Ovary (tissue), 9 donors: ENCODE results near the gene CALHM3. TPM values are rescaled to one million over a fixed set of nuclear protein-coding genes. Genes with fewer than 3 reads are reported as not detected.
A peak's percentile ranks its signal among the peaks of the same experiment; 100 is the strongest.

Source experiments
- DNase-seq, 5 donors: peaks; one replicate each; pipeline ENCODE4 v3.0.0-alpha.2; 2019 to 2020
- H3K27ac ChIP-seq, 2 donors: fragments of 200-600 bp; one replicate each; pipeline versions ENCODE4 v1.5.1 to v1.8.0; 2019 to 2022
- H3K27me3 ChIP-seq: fragments of 200-600 bp; one replicate; pipeline ENCODE4 v1.8.0; 2022
- H3K36me3 ChIP-seq: fragments of 200-600 bp; sonication (generic); one replicate; pipeline ENCODE4 v1.5.1; 2019
- H3K4me1 ChIP-seq: one replicate; pipeline ENCODE4 v1.8.1; 2013; ENCODE audit warnings: mild to moderate bottlenecking, moderate library complexity; ENCODE audit not compliant: insufficient read depth
- H3K4me3 ChIP-seq: fragments of 200-600 bp; sonication (generic); one replicate; pipeline ENCODE4 v1.5.1; 2017
- H3K9me3 ChIP-seq, 2 donors: fragments of 200-600 bp in 1 of 2; sonication (generic) in 1 of 2; one replicate each; pipeline versions ENCODE4 v1.5.1 to v1.8.1; 2013 to 2019; ENCODE audit warnings: mild to moderate bottlenecking in 1 of 2, moderate library complexity in 1 of 2
- EP300 ChIP-seq: sonication (generic); formaldehyde crosslinking; IDR thresholded peaks from one replicate; pipeline ENCODE4 v1.6.1; 2017; ENCODE audit warnings: antibody characterized with exemption
- POLR2A ChIP-seq: fragments of 450-650 bp; IDR thresholded peaks from one replicate; pipeline ENCODE4 v1.6.1; 2017; ENCODE audit warnings: antibody characterized with exemption, mild to moderate bottlenecking, moderate library complexity
- WGBS, 3 donors: extraction: QIAGEN DNeasy Blood & Tissue Kit in 1 of 3; methylation state at CpG; one replicate each; pipeline versions ENCODE4 v1.1.5 to v1.1.7; 2013 to 2017; 5-methylcytosine and 5-hydroxymethylcytosine counted together
- intact Hi-C, 4 donors: fragments of 100-400 bp; cut with DNase I; formaldehyde crosslinking; loops; one replicate each; pipeline versions ENCODE4 v1.11.0 to v1.15.1; 2022 to 2023
- polyA plus RNA-seq, 2 donors: library from polyadenylated mRNA; stranded (reverse); fragments of 200-250 nt in 1 of 2; fragments of 350-450 nt in 1 of 2; fragmentation: Illumina TruSeq in 1 of 2; extraction: RNeasy Lipid Tissue Mini Kit (QIAGEN cat#74804) in 1 of 2; gene quantifications; one replicate each; pipeline ENCODE4 v1.2.3, GENCODE V29; 2013 to 2014
- total RNA-seq, 7 donors: library from RNA; depleted of rRNA in 2 of 7; stranded (reverse); fragments of >200 nt in 2 of 7; fragmentation: NEBNext Ultra II Directional in 3 of 7; extraction: Animal tissue kit (Norgen Biotek cat#: 25700) in 3 of 7; gene quantifications; one replicate each; pipeline versions ENCODE4 v1.1.0 to v1.2.4, GENCODE V29; 2016 to 2023
- TF ChIP-seq, protein P1 (sequence below), 3 donors: fragments of 450-650 bp in 2 of 3; fragments of 200-600 bp in 1 of 3; IDR thresholded peaks; one replicate each; pipeline versions ENCODE4 v1.5.1 to v1.8.0; 2016 to 2022; ENCODE audit warnings: antibody characterized with exemption in 3 of 3, mild to moderate bottlenecking in 1 of 3
- donor health status: DM: no; HTN: no; CAD: no; lungs with moderate emphysema.
- donor health status: DM: no; HTN: no; CAD: no.
- donor health status: Bipolar disorder and iron deficiency.
- donor health status: DM: yes; HTN: yes; CAD: no.
- donor health status: DM: no; HTN: no; CAD: no.
- donor health status: DM: yes; HTN: yes; CAD: no.

CALHM3 gene
- total and polyA plus RNA-seq, 9 donors = not detected

DNA sequence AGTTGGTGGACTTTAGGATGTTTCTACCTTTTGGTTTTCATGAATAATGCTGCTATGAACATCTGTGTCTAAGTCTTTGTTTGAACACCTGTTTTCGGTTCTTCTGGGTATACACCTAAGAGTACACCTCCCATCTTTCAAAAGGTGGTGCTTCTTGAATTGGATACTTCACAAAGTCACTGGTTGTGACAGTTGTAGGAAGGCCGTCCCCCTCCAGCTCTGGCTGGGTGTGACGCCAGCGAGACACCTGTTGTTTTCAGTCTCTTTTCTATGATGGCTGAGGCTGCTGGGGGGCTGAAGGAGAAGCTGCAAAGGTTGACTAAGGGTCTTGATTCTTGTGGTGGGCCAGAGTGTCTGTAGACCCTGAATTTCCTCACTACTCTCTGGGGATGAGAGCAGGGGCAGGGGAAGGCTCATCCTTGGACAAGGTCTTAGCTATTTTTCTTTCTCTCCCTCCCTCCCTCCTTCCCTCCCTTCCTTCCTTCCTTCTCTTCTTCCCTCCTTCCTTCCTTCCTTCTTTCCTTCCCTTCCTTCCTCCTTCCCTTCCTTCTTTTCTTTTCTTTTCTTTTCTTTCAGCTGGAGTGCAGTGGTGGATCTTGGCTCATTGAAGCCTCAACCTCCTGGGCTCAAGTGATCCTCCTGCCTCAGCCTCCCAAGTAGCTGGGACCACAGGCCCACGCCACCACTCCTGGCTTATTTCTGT is 20.0 kb upstream of the CALHM3 start:
- H3K4me3 ChIP-seq = no peak overlapping the region
- intact Hi-C loops = loop anchor here in 1 of 4 donors (10.0 kb wide), 1 partner anchor 186 kb away; no protein-coding TSS in a partner anchor
- TF ChIP-seq, protein P1, sequence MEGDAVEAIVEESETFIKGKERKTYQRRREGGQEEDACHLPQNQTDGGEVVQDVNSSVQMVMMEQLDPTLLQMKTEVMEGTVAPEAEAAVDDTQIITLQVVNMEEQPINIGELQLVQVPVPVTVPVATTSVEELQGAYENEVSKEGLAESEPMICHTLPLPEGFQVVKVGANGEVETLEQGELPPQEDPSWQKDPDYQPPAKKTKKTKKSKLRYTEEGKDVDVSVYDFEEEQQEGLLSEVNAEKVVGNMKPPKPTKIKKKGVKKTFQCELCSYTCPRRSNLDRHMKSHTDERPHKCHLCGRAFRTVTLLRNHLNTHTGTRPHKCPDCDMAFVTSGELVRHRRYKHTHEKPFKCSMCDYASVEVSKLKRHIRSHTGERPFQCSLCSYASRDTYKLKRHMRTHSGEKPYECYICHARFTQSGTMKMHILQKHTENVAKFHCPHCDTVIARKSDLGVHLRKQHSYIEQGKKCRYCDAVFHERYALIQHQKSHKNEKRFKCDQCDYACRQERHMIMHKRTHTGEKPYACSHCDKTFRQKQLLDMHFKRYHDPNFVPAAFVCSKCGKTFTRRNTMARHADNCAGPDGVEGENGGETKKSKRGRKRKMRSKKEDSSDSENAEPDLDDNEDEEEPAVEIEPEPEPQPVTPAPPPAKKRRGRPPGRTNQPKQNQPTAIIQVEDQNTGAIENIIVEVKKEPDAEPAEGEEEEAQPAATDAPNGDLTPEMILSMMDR (IDR thresholded peaks at IDR 0.05) = no peak
- TF ChIP-seq EP300 = no peak
- TF ChIP-seq POLR2A = no peak
- no peak for DNase-seq
- no peak overlapping the region for H3K27ac ChIP-seq
- no peaks in the 10 kb centered on the region for H3K9me3 ChIP-seq
- H3K4me1 ChIP-seq = peaks cover 4% of the 10 kb centered on the region
- H3K36me3 ChIP-seq = no peaks in the 10 kb centered on the region
- no peaks in the 10 kb centered on the region for H3K27me3 ChIP-seq
- 90 to 95% (median 95%) methylated on average over 5 of the region's 5 CpGs for WGBS, 3 donors

DNA sequence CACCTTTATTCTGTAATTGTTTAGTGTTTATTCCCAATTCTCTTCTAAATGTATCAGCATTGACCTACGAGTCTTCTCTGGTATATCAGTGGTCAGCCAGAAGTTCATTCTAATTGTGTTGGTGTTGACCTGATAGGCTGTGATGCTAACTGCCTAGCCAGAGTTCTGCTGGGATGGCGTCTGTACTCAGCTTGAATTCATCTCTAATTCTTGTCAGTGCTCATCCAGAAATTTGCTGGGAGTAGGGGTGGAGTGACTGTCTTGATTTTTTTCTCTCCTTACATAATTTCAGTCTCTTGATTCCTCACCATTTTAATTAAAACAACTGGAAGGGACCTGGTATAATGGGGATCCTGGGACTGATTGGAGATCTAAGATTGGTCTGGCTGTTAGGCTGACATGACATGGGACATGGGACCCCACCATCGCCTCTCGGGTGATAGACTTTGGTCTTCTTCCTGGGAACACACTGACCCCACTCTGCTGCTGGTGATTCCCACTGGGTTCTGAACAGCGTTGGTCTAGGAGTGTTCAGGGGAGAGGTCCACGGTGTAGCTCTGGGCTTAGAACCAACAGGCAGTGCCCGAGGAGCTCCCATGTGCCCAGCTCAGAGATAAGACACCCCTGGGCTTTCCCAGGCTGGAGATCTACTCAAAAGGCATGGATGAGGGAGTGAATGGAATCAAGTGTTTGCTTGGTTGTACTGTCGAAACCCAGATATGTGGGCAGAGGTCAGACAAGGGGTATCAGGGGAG is 18.3 kb upstream of the CALHM3 start:
- Histone ChIP-seq H3K36me3 (no peaks in the 10 kb centered on the region), H3K27me3 (no peaks in the 10 kb centered on the region), H3K9me3 (no peaks in the 10 kb centered on the region), H3K27ac (no peak overlapping the region), H3K4me3 (no peak overlapping the region), H3K4me1 (peaks cover 8% of the 10 kb centered on the region)
- whole genome bisulfite sequencing, 3 donors = 84 to 88% (median 88%) methylated on average over 8 of the region's 8 CpGs
- intact Hi-C loops = loop anchor here in 1 of 4 donors (10.0 kb wide), 1 partner anchor 187 kb away; no protein-coding TSS in a partner anchor
- no peak for DNase-seq
- no peak for TF ChIP-seq EP300

DNA sequence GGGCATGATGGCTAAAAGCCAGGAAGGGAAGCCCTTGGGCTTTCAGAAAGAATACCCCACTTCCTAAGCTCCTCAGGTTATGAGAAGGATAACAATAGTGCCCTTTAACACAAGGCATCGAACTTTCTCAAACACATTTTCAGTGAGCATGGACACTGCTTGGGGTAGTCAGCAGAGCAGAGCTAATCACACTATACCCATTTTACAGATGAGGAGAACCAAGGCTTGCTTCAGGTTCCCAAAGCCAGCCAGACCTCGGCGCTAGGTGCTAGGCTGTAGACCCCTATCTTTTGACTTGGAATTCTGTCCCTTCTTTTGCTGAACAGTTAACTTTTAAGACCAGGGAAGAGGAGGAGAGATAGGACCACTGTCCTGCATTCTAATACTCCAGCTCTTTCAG is 16.3 kb upstream of the CALHM3 start:
- H3K4me1 ChIP-seq = peaks cover 14% of the 10 kb centered on the region
- WGBS, 3 donors = 88 to 91% (median 91%) methylated on average over 3 of the region's 3 CpGs
- no peak for DNase-seq
- H3K36me3 ChIP-seq = no peaks in the 10 kb centered on the region
- H3K4me3 ChIP-seq = peak overlapping the region; percentile 51
- no peaks in the 10 kb centered on the region for H3K9me3 ChIP-seq
- no peak overlapping the region for H3K27ac ChIP-seq
- H3K27me3 ChIP-seq = no peaks in the 10 kb centered on the region
- no peak for TF ChIP-seq EP300
- TF ChIP-seq POLR2A = no peak
- TF ChIP-seq, protein P1 (IDR thresholded peaks at IDR 0.05) = no peak
- intact Hi-C loops = loop anchor here in 1 of 4 donors (10.0 kb wide), 1 partner anchor 189 kb away; no protein-coding TSS in a partner anchor

DNA sequence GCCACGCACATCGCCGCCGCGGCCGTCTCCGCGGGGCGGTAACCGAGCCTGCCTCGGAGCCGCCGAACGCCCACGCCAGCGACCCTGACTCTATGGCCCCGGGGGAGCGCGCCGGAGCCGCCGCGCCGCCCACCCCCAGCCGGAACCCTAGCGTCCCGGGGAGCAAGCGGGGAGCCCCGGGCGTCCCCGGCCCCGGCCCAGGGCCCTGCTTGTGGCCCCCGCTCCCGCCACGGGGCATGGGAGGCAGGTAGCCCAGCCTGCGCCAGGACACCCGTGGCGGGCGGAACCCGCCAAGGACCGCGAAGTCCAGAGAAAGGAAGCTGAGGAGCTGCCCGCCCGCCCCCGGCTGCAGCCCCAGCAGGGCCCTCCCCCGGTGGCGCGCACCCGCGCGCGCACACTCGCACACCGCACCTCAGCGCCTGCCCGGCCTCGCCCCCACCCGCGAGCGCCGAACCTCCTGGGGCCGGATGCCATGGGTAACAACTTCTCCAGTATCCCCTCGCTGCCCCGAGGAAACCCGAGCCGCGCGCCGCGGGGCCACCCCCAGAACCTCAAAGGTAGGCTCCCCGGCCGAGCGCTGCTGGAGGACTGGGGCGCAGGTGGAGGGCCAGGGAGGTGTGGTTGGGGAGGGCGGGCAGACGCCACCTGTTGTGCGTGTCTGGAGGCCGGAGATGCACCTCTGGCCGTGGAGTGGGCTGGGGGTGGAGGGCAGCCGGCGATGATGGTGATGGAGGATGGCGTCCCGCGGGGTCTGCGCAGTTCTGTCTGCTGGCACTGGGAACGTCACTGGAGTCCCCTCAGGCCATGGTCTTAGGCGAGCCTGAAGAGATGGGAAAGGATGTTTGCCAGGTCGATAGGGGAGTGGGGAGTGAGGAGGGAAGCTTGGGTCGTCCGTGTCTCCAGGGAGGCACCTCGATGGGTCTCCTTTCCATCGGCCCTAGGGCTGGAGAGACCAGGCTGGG is 15.2 kb upstream of the CALHM3 start:
- TF ChIP-seq, protein P1 (IDR thresholded peaks at IDR 0.05) = no peak
- TF ChIP-seq POLR2A (no peak), EP300 (no peak)
- peak overlapping the region; percentile 51 for H3K4me3 ChIP-seq
- H3K36me3 ChIP-seq = no peaks in the 10 kb centered on the region
- H3K27me3 ChIP-seq = no peaks in the 10 kb centered on the region
- DNase-seq = peak; percentile 48 to 72 (median 52)
- intact Hi-C loops = loop anchor here in 1 of 4 donors (10.0 kb wide), 1 partner anchor 191 kb away; no protein-coding TSS in a partner anchor
- H3K9me3 ChIP-seq = no peaks in the 10 kb centered on the region
- H3K4me1 ChIP-seq = peaks cover 14% of the 10 kb centered on the region
- peak overlapping the region in 1 of 2 donors; percentile 62 for H3K27ac ChIP-seq
- WGBS, 3 donors = 3 to 7% (median 3%) methylated on average over 39 to 92 of the region's 92 CpGs
